ENCODE measurements around the gene ZNF629. TPM values are rescaled to one million over a fixed set of nuclear protein-coding genes. Genes with fewer than 3 reads are reported as not detected.

ZNF629 gene
- total RNA-seq, 1 experiment from 2014 or later: 4.8 TPM

DNA sequence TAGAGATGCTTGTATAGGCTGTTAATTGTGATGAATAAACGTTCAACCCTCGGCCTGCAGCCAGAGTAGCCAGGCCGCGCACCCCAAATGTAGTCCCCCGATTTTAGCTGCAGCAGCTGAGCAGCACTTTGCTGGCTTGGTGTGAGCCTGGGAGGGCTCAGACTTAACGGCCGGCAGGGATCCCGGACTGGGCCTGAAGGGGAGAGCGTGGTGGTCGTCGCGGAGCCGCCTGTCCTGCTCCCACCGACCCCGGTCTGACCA is 11.9 kb downstream of the ZNF629 start:
- H3K9me2 ChIP-seq (replicated peaks; ENCODE audit: insufficient read depth, low read length): no peaks in the 10 kb centered on the region
- no peak overlapping the region for H3K4me3 ChIP-seq (ENCODE audit: low read length)
- no peak overlapping the region for H3K4me2 ChIP-seq (ENCODE audit: low read depth, low read length, poor library complexity, severe bottlenecking)
- no peaks in the 10 kb centered on the region for H3K27me3 ChIP-seq (ENCODE audit: low read length)
- no peaks in the 10 kb centered on the region for H3K9me3 ChIP-seq (ENCODE audit: low read length)
- H3K36me3 ChIP-seq (ENCODE audit: insufficient read depth, low read length): 0 out of 2 replicates have a peak, but pooled peaks cover 9% of the 10 kb centered on the region
- H2AFZ ChIP-seq (ENCODE audit: low read length): no peak overlapping the region
- no peak overlapping the region for H3K27ac ChIP-seq (ENCODE audit: low read length)
- no peak overlapping the region for H3K9ac ChIP-seq (ENCODE audit: low read length)
- no peaks in the 10 kb centered on the region for H3K4me1 ChIP-seq (ENCODE audit: low read length)
- no peaks in the 10 kb centered on the region for H4K20me1 ChIP-seq (ENCODE audit: insufficient read depth, low read depth, low read length)
- no peak for DNase-seq
- no peaks in the 10 kb centered on the region for H3K79me2 ChIP-seq (ENCODE audit: low read length)

DNA sequence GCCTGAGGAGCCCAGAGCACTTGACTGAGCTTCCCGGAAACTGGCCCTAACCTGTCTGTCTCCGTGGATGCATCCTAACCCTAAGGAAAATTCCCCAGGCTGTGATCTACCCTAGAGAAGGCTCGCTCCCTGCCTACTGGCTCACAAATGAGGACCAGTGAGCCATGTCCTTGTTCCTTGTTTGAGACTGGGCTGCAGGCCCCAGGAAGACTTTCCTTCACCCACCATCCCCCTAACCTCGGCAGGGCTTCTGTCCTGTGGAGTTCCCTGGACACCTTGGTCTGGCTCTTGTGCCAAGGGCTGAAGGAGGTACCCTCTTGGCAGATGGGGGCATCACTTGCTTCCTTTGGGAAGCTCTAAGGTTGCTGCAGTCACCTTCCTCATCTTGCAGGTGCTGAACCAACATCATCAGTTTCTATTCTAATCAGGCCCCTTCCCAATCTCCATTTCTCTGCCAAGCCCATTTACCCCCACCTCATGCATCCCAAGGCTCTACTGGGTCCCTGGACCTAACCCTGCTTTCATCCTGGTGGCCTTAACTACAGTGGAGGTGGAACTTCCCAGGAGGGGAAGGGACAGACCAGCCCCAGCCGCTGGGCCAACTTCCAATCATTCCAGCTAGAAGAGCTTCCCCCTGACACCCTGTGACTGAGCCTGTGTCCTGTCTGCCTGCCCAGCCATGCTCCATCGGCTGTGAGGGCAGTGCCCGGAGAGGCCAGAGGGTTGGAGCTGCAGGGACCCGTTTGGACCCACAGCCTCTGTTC is 12.5 kb downstream of the ZNF629 start:
- Histone ChIP-seq H4K20me1 (ENCODE audit: insufficient read depth, low read depth, low read length) (no peaks in the 10 kb centered on the region), H3K4me3 (ENCODE audit: low read length) (no peak overlapping the region), H3K9ac (ENCODE audit: low read length) (no peak overlapping the region), H3K9me3 (ENCODE audit: low read length) (no peaks in the 10 kb centered on the region), H3K4me1 (ENCODE audit: low read length) (no peaks in the 10 kb centered on the region), H3K79me2 (ENCODE audit: low read length) (no peaks in the 10 kb centered on the region), H3K4me2 (ENCODE audit: low read depth, low read length, poor library complexity, severe bottlenecking) (no peak overlapping the region), H2AFZ (ENCODE audit: low read length) (no peak overlapping the region), H3K36me3 (ENCODE audit: insufficient read depth, low read length) (0 out of 2 replicates have a peak, but pooled peaks cover 9% of the 10 kb centered on the region), H3K27me3 (ENCODE audit: low read length) (no peaks in the 10 kb centered on the region), H3K27ac (ENCODE audit: low read length) (no peak overlapping the region), H3K9me2 (replicated peaks; ENCODE audit: insufficient read depth, low read length) (no peaks in the 10 kb centered on the region)
- no peak for DNase-seq

DNA sequence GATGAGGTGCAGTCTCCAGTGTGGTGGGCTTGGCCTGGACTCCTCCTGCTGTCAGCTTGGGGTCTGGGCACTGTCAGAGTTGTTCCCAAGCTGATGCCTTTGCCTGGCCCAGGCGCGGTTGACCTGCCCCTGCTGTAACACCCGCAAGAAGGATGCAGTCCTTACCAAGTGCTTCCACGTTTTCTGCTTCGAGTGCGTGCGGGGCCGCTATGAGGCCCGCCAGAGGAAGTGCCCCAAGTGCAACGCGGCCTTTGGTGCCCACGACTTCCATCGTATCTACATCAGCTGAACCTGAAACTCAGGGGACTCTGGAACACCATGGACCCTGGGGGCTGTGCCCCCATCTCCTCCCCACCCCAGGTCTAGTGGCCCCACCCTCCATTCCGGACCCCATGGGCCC is 13.2 kb downstream of the ZNF629 start:
- 0 out of 2 replicates have a peak, but pooled peaks cover 9% of the 10 kb centered on the region for H3K36me3 ChIP-seq (ENCODE audit: insufficient read depth, low read length)

DNA sequence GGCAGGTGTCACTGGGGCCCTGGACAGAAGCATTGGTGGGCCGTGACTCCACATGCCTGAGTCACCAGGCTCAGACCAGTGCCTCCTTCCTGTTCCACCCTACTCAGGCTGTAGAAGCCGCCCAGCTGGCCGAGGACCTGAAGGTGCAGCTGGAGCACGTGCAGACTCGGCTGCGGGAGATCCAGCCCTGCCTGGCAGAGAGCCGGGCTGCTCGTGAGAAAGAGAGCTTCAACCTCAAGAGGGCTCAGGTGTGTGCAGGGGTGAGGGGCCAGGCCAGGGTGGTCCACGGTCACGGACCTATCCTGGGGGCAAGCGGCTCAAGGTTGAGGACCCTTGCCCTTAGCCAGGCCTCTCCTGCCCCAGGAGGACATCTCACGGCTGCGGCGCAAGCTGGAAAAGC is 15.3 kb downstream of the ZNF629 start:
- Histone ChIP-seq H2AFZ (ENCODE audit: low read length) (no peak overlapping the region), H3K4me1 (ENCODE audit: low read length) (no peaks in the 10 kb centered on the region), H3K36me3 (ENCODE audit: insufficient read depth, low read length) (0 out of 2 replicates have a peak, but pooled peaks cover 15% of the 10 kb centered on the region), H3K9me2 (replicated peaks; ENCODE audit: insufficient read depth, low read length) (no peaks in the 10 kb centered on the region), H3K9me3 (ENCODE audit: low read length) (no peaks in the 10 kb centered on the region), H4K20me1 (ENCODE audit: insufficient read depth, low read depth, low read length) (no peaks in the 10 kb centered on the region), H3K4me3 (ENCODE audit: low read length) (no peak overlapping the region), H3K79me2 (ENCODE audit: low read length) (no peaks in the 10 kb centered on the region), H3K27me3 (ENCODE audit: low read length) (no peaks in the 10 kb centered on the region), H3K27ac (ENCODE audit: low read length) (no peak overlapping the region), H3K9ac (ENCODE audit: low read length) (no peak overlapping the region), H3K4me2 (ENCODE audit: low read depth, low read length, poor library complexity, severe bottlenecking) (no peak overlapping the region)
- no peak for DNase-seq

More for the DNA sequence above, 13.2 kb downstream of the ZNF629 start:
- DNase-seq: no peak
- Histone ChIP-seq H3K4me2 (ENCODE audit: low read depth, low read length, poor library complexity, severe bottlenecking) (no peak overlapping the region), H3K4me3 (ENCODE audit: low read length) (no peak overlapping the region), H3K79me2 (ENCODE audit: low read length) (no peaks in the 10 kb centered on the region), H3K9me3 (ENCODE audit: low read length) (no peaks in the 10 kb centered on the region), H3K27ac (ENCODE audit: low read length) (no peak overlapping the region), H3K9ac (ENCODE audit: low read length) (no peak overlapping the region), H3K9me2 (replicated peaks; ENCODE audit: insufficient read depth, low read length) (no peaks in the 10 kb centered on the region), H2AFZ (ENCODE audit: low read length) (no peak overlapping the region), H3K4me1 (ENCODE audit: low read length) (no peaks in the 10 kb centered on the region), H3K27me3 (ENCODE audit: low read length) (no peaks in the 10 kb centered on the region), H4K20me1 (ENCODE audit: insufficient read depth, low read depth, low read length) (no peaks in the 10 kb centered on the region)

DNA sequence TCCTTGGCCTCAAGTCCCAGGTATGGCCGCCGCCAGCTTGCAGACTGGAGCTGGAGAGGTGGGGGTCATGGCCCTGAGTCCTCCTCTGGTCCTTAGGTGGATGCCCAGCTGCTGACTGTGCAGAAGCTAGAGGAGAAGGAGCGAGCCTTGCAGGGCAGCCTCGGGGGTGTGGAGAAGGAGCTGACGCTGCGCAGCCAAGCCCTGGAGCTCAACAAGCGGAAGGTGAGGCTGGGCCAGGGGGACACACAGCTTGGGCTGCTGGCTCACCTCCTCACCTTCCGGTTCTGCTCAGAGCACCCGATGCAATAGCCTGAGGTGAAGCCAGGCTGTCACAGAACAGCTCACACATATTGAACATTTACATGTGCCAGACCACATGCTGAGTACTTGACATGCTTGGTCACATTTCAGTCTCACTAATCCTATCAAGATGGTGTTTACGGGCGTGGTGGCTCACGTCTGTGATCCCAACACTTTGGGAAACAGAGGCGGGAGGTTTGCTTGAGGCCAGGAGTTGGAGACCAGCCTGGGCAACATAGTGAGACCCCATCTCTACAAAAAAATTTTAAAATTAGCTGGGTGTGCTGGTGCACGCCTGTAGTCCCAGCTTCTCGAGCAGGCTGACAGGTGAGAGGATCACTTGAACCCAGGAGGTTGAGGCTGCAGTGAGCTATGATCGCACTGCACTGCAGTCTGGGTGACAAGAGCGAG is 17.5 kb downstream of the ZNF629 start:
- Histone ChIP-seq H2AFZ (ENCODE audit: low read length) (no peak overlapping the region), H3K27me3 (ENCODE audit: low read length) (no peaks in the 10 kb centered on the region), H4K20me1 (ENCODE audit: insufficient read depth, low read depth, low read length) (no peaks in the 10 kb centered on the region), H3K4me3 (ENCODE audit: low read length) (no peak overlapping the region), H3K9ac (ENCODE audit: low read length) (no peak overlapping the region), H3K36me3 (ENCODE audit: insufficient read depth, low read length) (peaks cover 25% of the 10 kb centered on the region; the same call in 1 of the 2 replicates), H3K4me2 (ENCODE audit: low read depth, low read length, poor library complexity, severe bottlenecking) (no peak overlapping the region), H3K9me2 (replicated peaks; ENCODE audit: insufficient read depth, low read length) (no peaks in the 10 kb centered on the region), H3K27ac (ENCODE audit: low read length) (no peak overlapping the region), H3K9me3 (ENCODE audit: low read length) (no peaks in the 10 kb centered on the region), H3K4me1 (ENCODE audit: low read length) (no peaks in the 10 kb centered on the region), H3K79me2 (ENCODE audit: low read length) (peaks cover 1% of the 10 kb centered on the region; the same call in 1 of the 2 replicates)
- DNase-seq: no peak

DNA sequence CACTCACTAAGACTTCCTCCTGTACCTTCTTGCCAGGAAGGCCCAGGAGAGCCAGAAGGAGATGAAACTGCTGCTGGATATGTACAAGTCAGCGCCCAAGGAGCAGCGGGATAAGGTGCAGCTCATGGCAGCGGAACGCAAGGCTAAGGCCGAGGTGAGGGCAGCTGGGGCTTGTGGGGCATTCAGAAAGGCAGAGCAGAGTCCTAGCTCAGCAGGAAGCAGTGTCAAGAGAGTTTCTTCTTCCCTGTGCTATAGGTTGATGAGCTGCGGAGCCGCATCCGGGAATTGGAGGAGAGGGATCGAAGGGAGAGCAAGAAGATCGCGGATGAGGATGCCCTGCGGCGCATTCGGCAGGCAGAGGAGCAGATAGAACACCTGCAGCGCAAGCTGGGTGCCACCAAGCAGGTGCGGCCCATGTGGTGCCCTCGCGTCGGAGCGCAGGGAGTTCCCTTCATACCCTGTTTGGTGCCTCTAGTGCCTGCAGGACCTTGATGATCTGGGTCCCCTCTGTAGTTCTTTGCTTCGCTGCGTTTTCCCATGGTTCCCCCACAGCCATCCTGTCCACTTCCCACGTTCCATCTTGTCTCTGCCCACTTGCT is 18.3 kb downstream of the ZNF629 start:
- Histone ChIP-seq H3K27ac (ENCODE audit: low read length) (no peak overlapping the region), H3K27me3 (ENCODE audit: low read length) (no peaks in the 10 kb centered on the region), H3K4me1 (ENCODE audit: low read length) (peaks cover 2% of the 10 kb centered on the region; the same call in 1 of the 2 replicates), H3K36me3 (ENCODE audit: insufficient read depth, low read length) (peaks cover 28% of the 10 kb centered on the region; the same call in 1 of the 2 replicates), H3K9me3 (ENCODE audit: low read length) (no peaks in the 10 kb centered on the region), H4K20me1 (ENCODE audit: insufficient read depth, low read depth, low read length) (no peaks in the 10 kb centered on the region), H3K9me2 (replicated peaks; ENCODE audit: insufficient read depth, low read length) (no peaks in the 10 kb centered on the region), H3K4me3 (ENCODE audit: low read length) (no peak overlapping the region), H3K9ac (ENCODE audit: low read length) (no peak overlapping the region), H3K79me2 (ENCODE audit: low read length) (peaks cover 10% of the 10 kb centered on the region), H2AFZ (ENCODE audit: low read length) (no peak overlapping the region), H3K4me2 (ENCODE audit: low read depth, low read length, poor library complexity, severe bottlenecking) (no peak overlapping the region)
- no peak for DNase-seq

DNA sequence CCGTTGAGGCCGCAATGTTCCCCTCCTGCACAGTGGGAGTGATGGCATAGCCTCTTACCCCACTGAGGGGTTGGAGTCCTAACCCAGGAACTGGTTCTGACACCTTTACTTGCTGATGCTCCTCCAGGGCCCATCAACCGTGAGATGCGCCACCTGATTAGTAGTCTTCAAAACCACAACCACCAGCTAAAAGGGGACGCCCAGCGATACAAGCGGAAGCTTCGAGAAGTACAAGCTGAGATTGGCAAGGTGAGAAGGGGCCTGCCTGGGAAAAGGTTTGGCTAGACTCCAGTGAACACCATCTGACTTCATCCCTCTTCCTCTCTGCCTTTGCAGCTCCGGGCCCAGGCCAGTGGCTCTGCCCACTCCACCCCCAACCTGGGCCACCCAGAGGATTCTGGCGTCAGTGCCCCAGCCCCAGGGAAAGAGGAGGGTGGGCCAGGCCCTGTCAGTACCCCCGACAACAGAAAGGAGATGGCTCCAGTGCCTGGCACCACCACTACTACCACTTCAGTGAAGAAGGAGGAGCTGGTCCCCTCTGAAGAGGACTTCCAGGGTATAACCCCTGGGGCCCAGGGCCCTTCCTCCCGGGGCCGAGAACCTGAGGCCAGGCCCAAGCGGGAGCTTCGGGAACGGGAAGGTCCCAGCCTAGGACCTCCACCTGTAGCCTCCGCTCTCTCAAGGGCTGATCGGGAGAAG is 19.1 kb downstream of the ZNF629 start:
- Histone ChIP-seq H3K4me3 (ENCODE audit: low read length) (no peak overlapping the region), H3K9me2 (replicated peaks; ENCODE audit: insufficient read depth, low read length) (no peaks in the 10 kb centered on the region), H3K27ac (ENCODE audit: low read length) (no peak overlapping the region), H3K9me3 (ENCODE audit: low read length) (no peaks in the 10 kb centered on the region), H3K27me3 (ENCODE audit: low read length) (no peaks in the 10 kb centered on the region), H3K4me2 (ENCODE audit: low read depth, low read length, poor library complexity, severe bottlenecking) (no peak overlapping the region), H2AFZ (ENCODE audit: low read length) (no peak overlapping the region), H3K79me2 (ENCODE audit: low read length) (peaks cover 17% of the 10 kb centered on the region), H3K4me1 (ENCODE audit: low read length) (peaks cover 9% of the 10 kb centered on the region), H4K20me1 (ENCODE audit: insufficient read depth, low read depth, low read length) (no peaks in the 10 kb centered on the region), H3K9ac (ENCODE audit: low read length) (no peak overlapping the region), H3K36me3 (ENCODE audit: insufficient read depth, low read length) (peaks cover 28% of the 10 kb centered on the region; the same call in 1 of the 2 replicates)
- no peak for DNase-seq

DNA sequence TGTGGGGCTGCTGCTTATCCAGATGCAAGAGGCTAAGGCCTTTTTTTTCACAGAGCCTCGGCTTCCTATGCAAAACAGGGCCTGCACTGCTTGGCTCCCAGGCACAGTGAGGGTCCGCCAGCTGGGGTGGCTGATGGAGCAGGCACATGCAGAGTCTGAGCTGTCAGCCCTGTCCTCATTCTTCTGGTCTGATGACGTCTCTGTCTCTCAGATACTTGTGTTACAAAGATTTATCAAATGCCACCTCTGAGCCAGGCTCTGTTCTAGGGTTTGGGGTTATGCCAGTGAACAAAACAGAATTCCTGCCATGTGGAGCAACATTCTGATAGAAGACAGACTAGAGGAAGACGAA is 20.1 kb downstream of the ZNF629 start:
- Histone ChIP-seq H3K9ac (ENCODE audit: low read length) (no peak overlapping the region), H3K4me2 (ENCODE audit: low read depth, low read length, poor library complexity, severe bottlenecking) (no peak overlapping the region), H3K27me3 (ENCODE audit: low read length) (no peaks in the 10 kb centered on the region), H3K4me1 (ENCODE audit: low read length) (peaks cover 12% of the 10 kb centered on the region), H3K27ac (ENCODE audit: low read length) (no peak overlapping the region), H2AFZ (ENCODE audit: low read length) (no peak overlapping the region), H3K9me2 (replicated peaks; ENCODE audit: insufficient read depth, low read length) (no peaks in the 10 kb centered on the region), H3K4me3 (ENCODE audit: low read length) (no peak overlapping the region), H3K9me3 (ENCODE audit: low read length) (no peaks in the 10 kb centered on the region), H3K36me3 (ENCODE audit: insufficient read depth, low read length) (peaks cover 23% of the 10 kb centered on the region; the same call in 1 of the 2 replicates), H3K79me2 (ENCODE audit: low read length) (peaks cover 24% of the 10 kb centered on the region), H4K20me1 (ENCODE audit: insufficient read depth, low read depth, low read length) (no peaks in the 10 kb centered on the region)
- no peak for DNase-seq

Data from Karpas-422 (cell line).